HEK293 (cell line): ENCODE measurements around the gene AHRR.

Experiments
- CTCF ChIP-seq: fragments of 450-650 bp; formaldehyde crosslinking; IDR thresholded peaks from 2 replicates; pipeline ENCODE4 v1.5.1; 2016; ENCODE audit warnings: missing biosample characterization, missing genetic modification characterization
- TCF7L2 ChIP-seq: IDR thresholded peaks from 2 replicates; pipeline ENCODE4 v1.6.1; 2011; ENCODE audit warnings: low read depth, mild to moderate bottlenecking, inconsistent platforms, low read length, moderate library complexity, borderline replicate concordance
- ZBTB11 ChIP-seq: fragments of 450-650 bp; formaldehyde crosslinking; conservative IDR thresholded peaks from 2 replicates; pipeline ENCODE4 v1.5.1; 2016; ENCODE audit warnings: low read depth, missing biosample characterization, missing genetic modification characterization
- ZNF433 ChIP-seq: fragments of 450-650 bp; formaldehyde crosslinking; IDR thresholded peaks from 2 replicates; pipeline ENCODE4 v1.5.1; 2016; ENCODE audit warnings: missing biosample characterization, missing genetic modification characterization, low read depth
- ZNF530 ChIP-seq: fragments of 450-650 bp; formaldehyde crosslinking; IDR thresholded peaks from 2 replicates; pipeline ENCODE4 v1.5.1; 2016; ENCODE audit warnings: low read depth, missing biosample characterization, missing genetic modification characterization
- ZNF610 ChIP-seq: fragments of 450-650 bp; formaldehyde crosslinking; IDR thresholded peaks from 2 replicates; pipeline ENCODE4 v1.5.1; 2016; ENCODE audit warnings: missing biosample characterization, missing genetic modification characterization, borderline replicate concordance
- ZNF645 ChIP-seq: fragments of 450-650 bp; formaldehyde crosslinking; IDR thresholded peaks from 2 replicates; pipeline ENCODE4; 2016; ENCODE audit warnings: missing biosample characterization, missing genetic modification characterization

- no peak for TF ChIP-seq ZBTB11 (tag by site-specific recombination)
- TF ChIP-seq ZNF645 (tag by site-specific recombination), result no peak
- TF ChIP-seq ZNF610 (tag by site-specific recombination), result no peak
- TF ChIP-seq CTCF (tag by site-specific recombination), result no peak
- no peak for TF ChIP-seq TCF7L2
- TF ChIP-seq ZNF530 (tag by site-specific recombination), result no peak
- no peak for TF ChIP-seq ZNF433 (tag by site-specific recombination)
Observed at GRCh38 chr5:347712-348284, 26.3 kb downstream of the AHRR start.
